Left lung (tissue), 10 donors: ENCODE data around the gene SCLY. TPM values are rescaled to one million over a fixed set of nuclear protein-coding genes. Genes with fewer than 3 reads are reported as not detected.

Experiments
- ATAC-seq: fragments of 200-7000 bp; cut with Tn5 transposase; one replicate; pipeline ENCODE4 v1.9.1; 2020; ENCODE audit warnings: moderate library complexity
- DNase-seq, 4 donors: peaks; one replicate each; pipeline ENCODE4 v3.0.0-alpha.2; 2013 to 2020
- H3K27ac ChIP-seq, 2 donors: fragments of 200-600 bp; sonication (generic) in 1 of 2; one replicate each; pipeline versions ENCODE4 v1.5.0 to v1.8.0; 2020 to 2021
- H3K27me3 ChIP-seq, 2 donors: fragments of 200-600 bp; sonication (generic) in 1 of 2; one replicate each; pipeline versions ENCODE4 v1.5.0 to v1.8.0; 2020 to 2021
- H3K36me3 ChIP-seq, 2 donors: fragments of 200-600 bp; sonication (generic) in 1 of 2; one replicate each; pipeline versions ENCODE4 v1.5.0 to v1.8.0; 2020 to 2021
- H3K4me1 ChIP-seq, 2 donors: fragments of 200-600 bp; one replicate each; pipeline ENCODE4 v1.8.0; 2021
- H3K4me3 ChIP-seq, 2 donors: fragments of 200-600 bp; sonication (generic) in 1 of 2; one replicate each; pipeline versions ENCODE4 v1.5.0 to v1.8.0; 2020 to 2021; ENCODE audit warnings: mild to moderate bottlenecking in 1 of 2
- H3K9me3 ChIP-seq, 2 donors: fragments of 200-600 bp; sonication (generic) in 1 of 2; one replicate each; pipeline versions ENCODE4 v1.5.0 to v1.8.0; 2020 to 2021
- intact Hi-C, 2 donors: fragments of 100-400 bp; cut with DNase I; formaldehyde crosslinking; loops; one replicate each; pipeline versions ENCODE4 v1.11.2 to v1.14.2; 2022
- polyA plus RNA-seq, 6 donors: library from polyadenylated mRNA; unstranded; fragments of 120-200 nt; gene quantifications; one replicate each; pipeline ENCODE4 v1.2.1, GENCODE V29; 2013; ENCODE audit not compliant: insufficient read length in 6 of 6
- total RNA-seq, 2 donors: library from RNA; stranded (reverse); fragmentation: NEBNext Ultra II Directional; extraction: Animal tissue kit (Norgen Biotek cat#: 25700); gene quantifications; one replicate each; pipeline ENCODE4 v1.2.1, GENCODE V29; 2021
- TF ChIP-seq, protein P1 (sequence below), 2 donors: fragments of 200-600 bp; sonication (generic) in 1 of 2; IDR thresholded peaks; one replicate each; pipeline versions ENCODE4 v1.5.0 to v1.8.0; 2021; ENCODE audit warnings: antibody characterized with exemption in 2 of 2
- donor health status: DM: no; HTN: yes; CAD: no.
- donor health status: DM: no; HTN: no; CAD: no.

SCLY gene
- total and polyA plus RNA-seq, 8 donors: 10.9 to 20.9 (median 15.2) TPM

DNA sequence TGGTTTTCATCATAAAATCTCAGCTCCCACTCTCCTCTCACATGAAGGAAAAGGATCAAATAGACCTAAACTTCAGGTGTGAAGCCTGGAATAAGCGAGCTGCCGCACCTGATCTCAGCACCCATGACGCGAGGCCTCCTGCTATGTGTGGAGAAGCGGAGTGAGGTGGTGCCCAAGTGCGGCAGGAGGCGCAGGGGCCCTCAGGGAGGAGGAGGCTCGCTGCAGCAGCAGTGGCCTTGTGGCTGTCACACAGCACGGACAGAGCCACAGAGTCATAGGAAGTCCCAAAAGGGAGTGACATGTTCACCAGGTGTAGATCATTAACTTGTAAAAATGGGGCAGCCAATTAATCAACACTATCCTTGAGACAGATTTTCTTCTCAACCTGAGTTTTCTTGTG, 9.1 kb downstream of the SCLY start:
- Histone ChIP-seq H3K4me1 (no peaks in the 10 kb centered on the region), H3K27me3 (no peaks in the 10 kb centered on the region), H3K27ac (no peak overlapping the region), H3K4me3 (no peak overlapping the region), H3K36me3 (peaks cover 0 to 81% of the 10 kb centered on the region in 2 donors), H3K9me3 (peaks cover 0 to 1% of the 10 kb centered on the region in 2 donors)
- intact Hi-C loops: no loop called here
- TF ChIP-seq, protein P1, sequence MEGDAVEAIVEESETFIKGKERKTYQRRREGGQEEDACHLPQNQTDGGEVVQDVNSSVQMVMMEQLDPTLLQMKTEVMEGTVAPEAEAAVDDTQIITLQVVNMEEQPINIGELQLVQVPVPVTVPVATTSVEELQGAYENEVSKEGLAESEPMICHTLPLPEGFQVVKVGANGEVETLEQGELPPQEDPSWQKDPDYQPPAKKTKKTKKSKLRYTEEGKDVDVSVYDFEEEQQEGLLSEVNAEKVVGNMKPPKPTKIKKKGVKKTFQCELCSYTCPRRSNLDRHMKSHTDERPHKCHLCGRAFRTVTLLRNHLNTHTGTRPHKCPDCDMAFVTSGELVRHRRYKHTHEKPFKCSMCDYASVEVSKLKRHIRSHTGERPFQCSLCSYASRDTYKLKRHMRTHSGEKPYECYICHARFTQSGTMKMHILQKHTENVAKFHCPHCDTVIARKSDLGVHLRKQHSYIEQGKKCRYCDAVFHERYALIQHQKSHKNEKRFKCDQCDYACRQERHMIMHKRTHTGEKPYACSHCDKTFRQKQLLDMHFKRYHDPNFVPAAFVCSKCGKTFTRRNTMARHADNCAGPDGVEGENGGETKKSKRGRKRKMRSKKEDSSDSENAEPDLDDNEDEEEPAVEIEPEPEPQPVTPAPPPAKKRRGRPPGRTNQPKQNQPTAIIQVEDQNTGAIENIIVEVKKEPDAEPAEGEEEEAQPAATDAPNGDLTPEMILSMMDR (IDR thresholded peaks at IDR 0.05): no peak
- ATAC-seq: no peak
- no peak for DNase-seq

DNA sequence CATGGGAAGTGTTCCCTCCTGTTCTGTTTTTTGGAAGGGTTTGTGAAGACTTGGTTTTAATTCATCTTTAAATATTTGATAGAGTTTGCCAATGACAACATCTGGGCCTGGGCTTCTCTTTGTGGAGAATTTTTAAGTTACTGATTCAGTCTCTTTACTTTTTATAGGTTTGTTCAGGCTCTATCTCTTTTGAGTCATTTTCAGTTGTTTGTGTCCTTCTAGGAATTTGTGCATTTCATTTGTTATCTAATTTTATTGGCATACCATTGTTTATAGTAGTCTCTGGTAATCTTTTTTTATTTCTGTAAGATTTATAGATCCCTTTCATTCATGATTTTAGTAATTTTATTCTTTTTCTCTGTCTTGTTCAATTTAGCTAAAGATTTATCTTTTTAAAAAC, 14.6 kb downstream of the SCLY start:
- no peaks in the 10 kb centered on the region for H3K27me3 ChIP-seq
- no peak for ATAC-seq
- TF ChIP-seq, protein P1 (IDR thresholded peaks at IDR 0.05): no peak
- peaks cover 0 to 1% of the 10 kb centered on the region in 2 donors for H3K9me3 ChIP-seq
- peaks cover 0 to 38% of the 10 kb centered on the region in 2 donors for H3K36me3 ChIP-seq
- no peaks in the 10 kb centered on the region for H3K4me1 ChIP-seq
- no peak for DNase-seq
- intact Hi-C loops: no loop called here
- H3K27ac ChIP-seq: no peak overlapping the region
- no peak overlapping the region for H3K4me3 ChIP-seq

- Histone ChIP-seq H3K9me3 (peaks cover 0 to 1% of the 10 kb centered on the region in 2 donors), H3K4me1 (no peaks in the 10 kb centered on the region), H3K27ac (no peak overlapping the region), H3K27me3 (no peaks in the 10 kb centered on the region), H3K4me3 (no peak overlapping the region), H3K36me3 (peaks cover 0 to 39% of the 10 kb centered on the region in 2 donors)
- DNase-seq: no peak
- ATAC-seq: no peak
- intact Hi-C loops: no loop called here
- TF ChIP-seq, protein P1 (IDR thresholded peaks at IDR 0.05): no peak
Measured at GRCh38 chr2:238077292-238077691, 16.5 kb downstream of the SCLY start.

GRCh38 chr2:238079874-238080327, 19.1 kb downstream of the SCLY start:
- DNase-seq: no peak
- Histone ChIP-seq H3K4me1 (no peaks in the 10 kb centered on the region), H3K27me3 (no peaks in the 10 kb centered on the region), H3K4me3 (no peak overlapping the region), H3K9me3 (no peaks in the 10 kb centered on the region), H3K36me3 (peaks cover 0 to 45% of the 10 kb centered on the region in 2 donors), H3K27ac (no peak overlapping the region)
- intact Hi-C loops: no loop called here
- TF ChIP-seq, protein P1 (IDR thresholded peaks at IDR 0.05): no peak
- peak; percentile 40 for ATAC-seq

GRCh38 chr2:238080518-238080917, 19.7 kb downstream of the SCLY start:
- no peak overlapping the region for H3K4me3 ChIP-seq
- no peaks in the 10 kb centered on the region for H3K4me1 ChIP-seq
- TF ChIP-seq, protein P1 (IDR thresholded peaks at IDR 0.05): no peak
- intact Hi-C loops: no loop called here
- no peaks in the 10 kb centered on the region for H3K27me3 ChIP-seq
- peaks cover 0 to 45% of the 10 kb centered on the region in 2 donors for H3K36me3 ChIP-seq
- DNase-seq (no peak), ATAC-seq (no peak)
- H3K27ac ChIP-seq: no peak overlapping the region
- H3K9me3 ChIP-seq: no peaks in the 10 kb centered on the region
